ENCODE data around the gene FAM13A.

FAM13A gene

DNA sequence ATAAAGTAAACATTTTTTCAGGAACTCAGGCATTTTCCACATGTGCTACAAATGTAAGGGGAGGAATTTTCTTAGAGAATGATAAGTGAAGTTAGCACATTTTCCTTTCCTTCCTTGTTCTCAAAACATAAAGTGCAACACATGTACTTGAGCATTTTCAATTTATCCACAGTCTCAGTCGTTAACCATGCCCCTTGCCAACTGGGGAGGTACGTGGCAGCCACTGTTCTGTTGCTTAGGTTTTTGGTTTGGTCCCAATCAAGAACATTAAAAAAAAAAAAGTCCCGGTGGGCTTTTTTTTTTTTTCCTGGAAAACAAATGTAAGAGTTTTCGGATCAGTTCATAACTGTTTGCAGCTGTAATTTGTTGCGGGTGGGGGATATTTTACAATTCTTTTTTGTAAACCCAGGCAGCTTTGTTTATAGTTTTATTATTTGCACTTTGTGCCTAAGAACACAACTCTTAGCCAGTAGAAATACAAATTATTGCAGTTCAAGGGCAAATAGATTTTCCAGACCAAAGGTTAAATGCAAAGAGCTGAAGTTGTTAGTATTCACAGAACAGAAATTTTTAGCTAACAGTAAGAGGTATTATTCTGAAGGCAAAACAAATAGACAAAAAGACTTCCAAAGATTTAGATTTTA, 247.3 kb downstream of the FAM13A start:
- no peak for DNase-seq (ENCODE audit: low read depth)

DNA sequence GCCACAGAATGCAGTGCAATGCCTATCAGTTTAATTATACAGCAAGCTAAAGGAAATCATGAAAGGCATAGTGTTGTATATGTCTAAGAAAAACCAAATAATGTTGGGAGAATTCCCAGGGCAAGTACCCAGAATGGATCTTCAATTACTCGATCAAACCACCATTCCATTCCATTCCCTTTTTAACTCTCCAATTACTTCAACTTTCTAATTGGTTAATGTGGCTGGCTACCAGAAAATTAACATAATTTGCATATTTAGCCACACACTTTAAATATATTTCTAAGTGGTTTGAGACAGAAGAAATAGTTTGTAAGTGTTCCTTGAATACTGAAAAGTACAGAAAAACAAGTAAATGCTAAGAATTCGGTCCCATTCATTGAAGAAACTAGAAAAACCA, 247.9 kb downstream of the FAM13A start:
- DNase-seq (ENCODE audit: low read depth), result no peak

DNA sequence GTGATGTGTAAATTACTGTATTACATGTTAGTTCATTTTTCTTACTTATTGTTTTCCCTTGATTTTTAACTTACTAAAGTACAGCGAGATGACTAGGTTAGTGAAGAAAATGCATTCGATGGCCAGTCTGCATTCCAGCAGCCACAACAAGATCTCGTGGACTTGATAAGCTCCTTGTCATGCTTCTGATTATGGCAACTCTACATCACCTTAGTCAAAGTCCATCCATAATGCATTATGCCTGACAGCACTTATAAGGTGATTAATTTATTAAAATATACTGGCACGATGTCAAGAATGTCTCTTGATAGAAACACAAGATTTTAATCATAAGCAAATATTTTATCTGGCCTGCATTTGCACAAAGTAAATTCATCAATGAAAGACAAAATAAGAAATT, 249.5 kb downstream of the FAM13A start:
- no peak for DNase-seq (ENCODE audit: low read depth)

GRCh38 chr4:88804234-88804633, 252.8 kb downstream of the FAM13A start:
- no peak for DNase-seq (ENCODE audit: low read depth)

DNA sequence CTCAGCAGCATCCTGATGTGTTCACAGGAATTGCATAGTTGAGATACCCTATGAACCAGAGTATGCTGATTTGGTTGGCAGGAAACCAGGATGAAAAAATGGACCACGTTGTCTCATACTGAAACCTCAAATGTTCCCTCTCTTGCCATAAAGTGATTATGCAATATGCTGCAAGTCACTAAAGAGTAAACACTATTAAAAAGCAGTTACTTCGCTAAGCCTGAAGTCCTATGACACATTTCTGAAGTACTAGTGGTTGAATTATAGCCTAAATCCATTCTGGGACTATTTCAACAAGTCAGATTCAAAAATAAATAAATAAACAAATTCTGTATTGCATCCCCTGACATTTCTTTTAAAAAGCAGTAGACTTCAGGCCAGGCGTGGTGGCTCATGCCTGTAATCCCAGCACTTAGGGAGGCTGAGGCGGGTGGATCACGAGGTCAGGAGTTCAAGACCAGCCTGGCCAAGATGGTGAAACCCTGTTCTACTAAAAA, 253.3 kb downstream of the FAM13A start:
- no peak for DNase-seq (ENCODE audit: low read depth)

DNA sequence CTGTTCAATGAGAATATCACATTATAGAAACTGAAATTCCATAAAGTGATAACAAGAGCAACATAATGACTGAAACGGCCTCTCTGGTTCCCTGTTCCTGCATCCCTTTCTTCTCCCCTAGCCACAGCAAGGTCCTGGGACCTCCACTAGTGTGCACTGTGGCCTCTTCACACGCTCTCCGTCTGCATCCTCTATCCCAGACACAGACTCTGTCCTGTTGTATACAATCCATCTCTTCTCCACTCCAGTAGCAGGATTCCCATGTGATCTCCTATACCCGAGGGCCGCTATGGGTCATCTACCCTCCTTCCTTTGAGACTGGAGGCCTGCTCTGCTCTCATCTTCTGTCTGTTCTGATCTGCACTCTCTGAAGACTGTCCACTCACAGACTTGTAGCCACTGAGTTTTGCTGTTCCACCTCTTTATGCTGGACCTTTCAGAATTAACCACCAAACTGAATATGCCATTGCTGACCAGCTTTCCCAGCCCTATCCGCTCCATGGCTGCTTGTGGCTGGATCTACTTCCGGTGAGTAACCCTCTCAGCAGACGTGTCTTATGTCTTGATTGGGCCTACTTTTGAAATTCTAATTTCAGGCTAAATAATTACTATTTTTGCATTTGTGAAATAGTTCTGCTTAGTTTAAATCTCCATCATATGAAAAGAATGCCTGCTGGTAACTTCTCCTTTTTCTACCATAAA, 254.2 kb downstream of the FAM13A start:
- DNase-seq (ENCODE audit: low read depth), result no peak

- DNase-seq (ENCODE audit: low read depth), result no peak
Observed at GRCh38 chr4:88802138-88802537, 254.8 kb downstream of the FAM13A start.

DNA sequence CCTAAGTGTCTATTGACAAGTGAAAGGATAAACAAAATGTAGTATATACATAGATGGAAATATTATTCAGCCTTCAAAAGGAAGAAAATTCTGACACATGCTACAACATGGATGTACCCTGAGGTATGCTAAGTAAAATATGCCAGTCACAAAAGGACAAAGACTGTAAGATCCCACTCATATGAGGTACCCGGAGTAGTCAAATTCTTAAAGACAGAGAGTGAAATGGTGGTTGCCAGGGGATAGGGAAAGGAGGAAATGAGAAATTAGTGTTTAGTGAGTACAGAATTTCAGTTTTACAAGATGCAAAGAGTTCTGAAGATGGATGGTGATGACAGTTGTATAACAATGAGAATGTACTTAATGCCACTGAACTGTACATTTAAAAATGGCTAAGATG, 257.1 kb downstream of the FAM13A start:
- no peak for DNase-seq (ENCODE audit: low read depth)

- DNase-seq (ENCODE audit: low read depth), result no peak
Observed at GRCh38 chr4:88797725-88798124, 259.3 kb downstream of the FAM13A start.

GRCh38 chr4:88796545-88796944, 260.4 kb downstream of the FAM13A start:
- DNase-seq (ENCODE audit: low read depth), result no peak

GRCh38 chr4:88794952-88795351, 262.0 kb downstream of the FAM13A start:
- DNase-seq (ENCODE audit: low read depth), result no peak

- DNase-seq (ENCODE audit: low read depth), result no peak
Observed at GRCh38 chr4:88794087-88794690, 262.8 kb downstream of the FAM13A start.

- DNase-seq (ENCODE audit: low read depth), result no peak
Observed at GRCh38 chr4:88793475-88793874, 263.5 kb downstream of the FAM13A start.

DNA sequence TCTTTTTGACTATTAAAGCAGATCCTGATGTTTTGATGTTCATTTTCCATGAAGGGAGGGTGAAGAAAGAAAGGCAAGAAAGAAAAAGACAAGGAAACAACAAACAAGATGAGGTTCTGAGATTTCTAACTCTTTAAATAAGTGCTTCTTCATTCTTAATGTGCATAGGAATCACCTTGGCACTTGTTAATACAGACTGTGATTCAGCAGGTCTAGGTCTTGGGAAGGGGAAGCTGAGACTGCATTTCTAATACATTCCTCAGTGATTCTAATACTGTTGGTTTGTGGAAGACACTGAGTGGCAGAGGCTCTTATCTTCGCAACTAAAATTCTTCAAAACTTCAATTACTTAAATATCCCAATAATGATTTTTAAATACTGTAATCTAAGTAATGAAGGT, 264.2 kb downstream of the FAM13A start:
- DNase-seq (ENCODE audit: low read depth), result no peak

DNA sequence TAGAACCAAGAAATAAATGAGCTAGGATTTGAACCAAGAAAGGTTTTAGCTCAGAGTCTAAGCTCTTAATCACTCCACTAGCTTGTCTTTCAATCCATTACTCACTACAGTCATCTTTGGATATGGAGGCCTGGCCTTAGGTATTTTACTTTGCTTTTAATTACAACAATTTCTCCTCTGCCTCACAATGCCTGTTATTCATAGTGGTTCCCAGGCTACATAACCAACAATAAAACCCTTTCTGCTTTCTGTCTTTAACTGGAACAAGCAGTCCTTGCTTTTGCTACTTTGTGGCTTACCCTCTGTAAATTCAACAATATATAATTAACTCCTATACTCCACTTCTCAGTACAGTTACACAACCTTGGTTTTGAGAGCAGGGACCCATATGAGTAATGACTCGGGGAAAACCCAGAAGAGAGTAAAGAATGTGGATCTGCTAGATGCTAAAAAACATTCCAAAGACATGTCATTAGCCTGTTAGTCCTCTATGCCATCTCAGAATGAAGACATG, 264.7 kb downstream of the FAM13A start:
- no peak for DNase-seq (ENCODE audit: low read depth)

DNA sequence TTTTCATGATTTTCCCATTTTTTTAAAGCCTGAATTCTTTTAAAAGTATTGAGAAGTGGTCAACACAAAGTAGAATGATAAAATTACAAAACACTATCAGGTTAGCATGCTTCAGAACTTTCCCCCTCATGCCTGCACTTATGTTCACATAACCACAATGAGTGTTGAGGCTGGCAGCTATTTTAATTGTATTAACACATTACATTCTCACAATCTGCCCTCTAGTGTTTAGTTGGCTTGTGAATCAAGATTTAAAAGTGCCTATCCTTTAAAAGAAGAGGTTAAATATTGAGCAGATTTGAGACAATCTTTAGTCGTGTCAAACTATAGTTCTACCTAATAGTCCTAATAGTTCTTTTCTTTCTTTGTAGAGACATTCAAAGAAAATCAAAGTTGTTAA, 265.7 kb downstream of the FAM13A start:
- no peak for DNase-seq (ENCODE audit: low read depth)

GRCh38 chr4:88788895-88789294, 268.1 kb downstream of the FAM13A start:
- no peak for DNase-seq (ENCODE audit: low read depth)

GRCh38 chr4:88788424-88788823, 268.6 kb downstream of the FAM13A start:
- no peak for DNase-seq (ENCODE audit: low read depth)

DNA sequence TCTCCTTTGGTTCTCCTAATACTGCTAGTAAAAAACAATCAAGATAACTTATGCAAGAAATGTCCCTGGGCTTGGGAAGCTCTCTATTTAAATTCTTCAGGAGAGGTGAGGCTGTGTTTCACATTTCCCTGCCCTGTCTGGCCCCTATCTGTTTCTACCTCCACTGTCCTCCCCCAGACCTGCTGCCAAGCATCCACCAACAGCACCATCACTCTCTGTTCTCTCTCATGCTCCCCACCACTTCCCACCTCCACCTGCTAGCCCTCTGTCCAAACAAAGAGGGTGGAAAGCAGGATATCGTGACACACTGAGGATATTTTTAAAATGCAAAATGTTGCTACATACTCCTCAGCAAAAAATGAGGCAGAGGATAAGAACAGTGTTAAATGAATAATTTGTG, 271.0 kb downstream of the FAM13A start:
- DNase-seq (ENCODE audit: low read depth), result no peak

- no peak for DNase-seq (ENCODE audit: low read depth)
Observed at GRCh38 chr4:88780389-88780788, 276.6 kb downstream of the FAM13A start.

GRCh38 chr4:88779431-88779830, 277.6 kb downstream of the FAM13A start:
- no peak for DNase-seq (ENCODE audit: low read depth)

- DNase-seq (ENCODE audit: low read depth), result no peak
Observed at GRCh38 chr4:88775529-88775928, 281.5 kb downstream of the FAM13A start.

DNA sequence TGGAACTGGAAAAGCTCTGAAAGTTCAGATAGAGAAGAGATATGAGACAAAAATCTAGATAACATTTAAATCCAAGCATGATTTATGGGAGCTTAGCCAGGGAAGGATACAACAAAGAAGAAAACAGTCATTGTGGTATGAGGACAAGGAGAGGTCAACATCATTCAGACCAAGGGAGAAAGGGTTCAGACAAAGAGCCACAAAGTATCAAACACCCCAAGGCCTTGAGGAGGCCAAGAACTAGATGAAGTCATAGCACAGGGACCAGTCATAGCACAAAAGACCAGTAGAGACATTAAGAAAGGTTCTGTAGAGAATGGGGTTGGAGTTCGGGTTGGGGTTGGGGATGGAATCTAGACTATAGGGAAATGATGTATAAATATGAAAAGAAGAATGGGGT, 282.0 kb downstream of the FAM13A start:
- no peak for DNase-seq (ENCODE audit: low read depth)
